GM18505 (cell line): Measurements from ENCODE around the gene CLN5.
"Not testable (repeated sequence)": the region's sequence is repeated elsewhere in the genome, so short reads cannot be mapped to it uniquely, and the experiment has no call there.

Source experiments
- ATAC-seq: cut with Tn5 transposase; IDR thresholded peaks from one replicate; pipeline ENCODE4 v1.9.1; 2021; ENCODE audit not compliant: unreplicated experiment
- POLR2A ChIP-seq: IDR thresholded peaks from 4 replicates; pipeline ENCODE4 v1.6.1; 2011; ENCODE audit warnings: borderline replicate concordance; ENCODE audit not compliant: insufficient read depth, insufficient read length; ENCODE audit errors: extremely low read depth

Gene CLN5

DNA sequence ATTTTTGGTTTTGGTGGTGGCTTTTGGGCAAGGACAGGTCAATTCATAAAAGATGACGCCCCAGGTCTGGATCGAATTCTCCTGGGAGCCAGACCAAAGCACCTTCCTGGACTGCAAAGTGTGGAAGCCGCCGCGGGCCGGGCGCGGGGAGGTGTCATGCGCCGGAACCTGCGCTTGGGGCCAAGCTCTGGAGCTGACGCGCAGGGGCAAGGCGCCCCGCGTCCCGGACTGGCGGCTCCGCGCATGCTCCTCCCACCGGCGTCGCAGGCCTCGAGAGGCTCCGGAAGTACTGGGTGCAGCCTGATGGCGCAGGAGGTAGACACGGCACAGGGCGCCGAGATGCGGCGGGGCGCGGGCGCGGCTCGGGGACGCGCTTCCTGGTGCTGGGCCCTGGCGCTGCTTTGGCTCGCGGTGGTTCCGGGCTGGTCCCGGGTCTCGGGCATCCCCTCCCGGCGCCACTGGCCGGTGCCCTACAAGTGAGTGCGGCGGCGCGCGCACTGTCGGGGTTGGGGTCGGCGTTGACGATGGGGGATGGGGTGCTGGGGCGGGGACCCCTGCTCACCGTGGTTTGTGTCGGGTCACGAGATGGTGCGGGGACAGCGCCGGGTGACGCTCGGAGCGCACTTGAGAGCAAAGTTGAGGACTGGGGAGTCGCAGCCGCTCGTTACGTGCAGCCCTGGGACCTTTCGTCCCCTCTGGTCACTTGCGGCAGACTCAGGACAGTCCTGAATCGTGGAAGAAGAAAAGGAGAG is at the start of gene CLN5:
CLN5 (plus strand) TSS at position 286 of the 752 bp plus-strand sequence; CDS start at position 304, 18 bp downstream.
- ATAC-seq = peak; percentile 97
- peak; percentile 98 for TF ChIP-seq POLR2A

DNA sequence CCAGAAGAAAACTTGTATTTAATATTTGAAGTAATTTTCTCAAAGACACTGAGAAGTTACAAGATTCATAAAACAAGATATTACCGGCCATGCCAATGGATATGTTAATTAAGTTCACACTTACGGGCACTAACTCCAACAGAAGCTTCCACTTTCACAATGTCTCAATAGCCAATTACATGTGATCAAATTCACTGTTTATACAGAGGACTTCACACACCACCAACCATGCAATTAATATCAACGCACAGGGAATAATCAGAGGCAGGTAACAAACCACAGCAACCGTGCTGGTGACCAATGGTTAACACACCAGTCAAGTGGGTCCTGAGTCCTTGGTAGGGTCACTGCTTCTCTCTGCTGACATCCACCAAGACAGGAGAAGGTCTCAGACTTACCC is 49.5 kb upstream of the CLN5 start:
- TF ChIP-seq POLR2A = no peak
- ATAC-seq = no peak

DNA sequence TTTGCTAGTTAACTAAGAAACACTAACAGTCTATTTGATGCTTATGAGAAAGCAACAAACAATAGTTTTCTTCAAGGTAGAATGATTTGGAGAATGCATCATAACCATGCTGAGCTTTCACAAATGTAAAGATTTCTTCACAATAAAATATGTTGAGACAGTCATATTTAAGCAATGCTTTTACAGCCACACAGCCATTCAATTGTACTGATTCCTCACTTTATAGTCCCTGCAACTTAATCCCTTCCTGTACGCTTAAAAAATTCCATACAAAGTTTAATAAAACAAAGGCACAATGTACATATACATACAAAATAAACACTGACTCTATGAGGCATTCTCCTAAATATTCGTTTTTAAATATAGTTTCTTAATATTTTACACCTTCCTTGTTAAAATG is 48.2 kb upstream of the CLN5 start:
- ATAC-seq = no peak

DNA sequence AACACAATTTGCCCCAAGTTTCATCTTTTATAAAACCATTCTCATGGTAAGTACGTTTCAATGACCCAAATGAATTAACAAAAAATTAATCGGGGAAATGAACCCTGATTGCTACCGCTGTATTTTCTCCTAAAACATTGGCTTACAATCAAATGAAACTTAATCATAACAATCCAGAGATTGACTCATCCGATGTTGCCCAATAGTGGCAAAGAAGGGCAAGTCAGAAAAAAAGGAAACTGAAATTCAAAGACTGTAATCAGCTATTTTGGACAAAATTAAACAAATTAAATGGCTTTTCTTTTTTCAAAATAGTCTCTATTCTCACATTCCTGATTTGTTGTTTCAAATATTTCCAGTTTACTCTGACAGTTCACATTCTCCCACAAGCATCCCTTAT is 47.4 kb upstream of the CLN5 start:
- no peak for TF ChIP-seq POLR2A
- ATAC-seq = no peak

More for the DNA sequence above, 48.2 kb upstream of the CLN5 start:
- no peak for TF ChIP-seq POLR2A

DNA sequence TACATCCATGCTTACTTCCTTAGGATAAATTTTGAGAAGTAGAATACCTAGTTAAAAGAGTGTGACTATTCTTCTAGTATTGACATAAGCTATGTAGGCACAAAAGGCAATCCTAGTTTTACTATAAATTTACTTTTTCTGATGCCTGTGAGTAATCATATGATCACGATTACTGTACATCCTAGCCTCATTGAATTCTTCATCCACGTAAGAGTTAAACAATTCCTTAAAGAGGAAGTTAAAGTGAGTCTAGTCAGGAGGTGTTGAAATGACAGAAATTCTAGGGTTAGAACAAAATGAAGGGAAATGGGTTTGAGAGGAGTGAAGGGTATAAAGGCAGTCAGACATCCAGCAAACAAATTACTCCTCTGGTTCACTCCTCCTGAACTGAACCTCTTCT is 43.7 kb upstream of the CLN5 start, which contains the start of gene ACOD1:
ACOD1 (plus strand) TSS at position 363 of the 400 bp plus-strand sequence. CDS start 48 bp downstream, outside the sequence.
- no peak for TF ChIP-seq POLR2A
- no peak for ATAC-seq

DNA sequence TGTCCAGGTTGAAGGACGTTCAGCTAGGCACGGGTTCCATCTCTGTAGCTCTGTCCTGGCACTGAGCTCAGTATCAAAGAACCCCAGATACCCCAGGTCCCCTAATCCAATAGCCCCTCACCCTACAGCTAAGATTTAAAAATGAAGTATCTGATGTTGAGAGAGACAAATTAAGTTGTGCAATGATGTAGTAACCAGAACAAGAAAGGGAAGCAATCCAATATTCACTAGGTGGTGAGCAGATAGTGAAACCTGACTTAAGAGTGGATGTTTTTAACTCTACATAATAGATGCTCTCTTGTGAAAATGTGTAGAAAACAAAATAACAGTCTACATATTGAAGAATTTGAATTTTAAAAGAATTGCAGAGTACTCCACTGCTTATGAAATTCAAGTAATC is 41.8 kb upstream of the CLN5 start:
- TF ChIP-seq POLR2A = no peak

DNA sequence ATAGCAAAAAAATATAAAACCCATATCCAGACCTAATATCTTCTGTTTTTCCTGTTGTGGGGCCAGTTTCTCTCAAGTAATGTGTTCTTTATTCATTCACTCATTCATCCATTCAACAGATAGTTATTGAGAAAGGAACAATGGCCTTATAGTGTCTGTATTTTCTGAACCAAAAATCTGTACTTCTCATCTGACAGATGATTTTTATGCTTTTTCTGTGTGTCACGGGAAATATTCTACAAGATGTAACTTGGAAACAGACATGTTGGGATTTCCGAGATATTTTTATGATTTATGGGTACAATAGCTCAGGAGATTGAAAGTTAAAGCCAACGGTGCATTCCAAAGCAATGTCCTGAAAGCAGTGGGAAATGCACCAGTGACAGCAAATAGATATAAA is 37.9 kb upstream of the CLN5 start:
- ATAC-seq = no peak
- TF ChIP-seq POLR2A = no peak

More for the DNA sequence above, 41.8 kb upstream of the CLN5 start:
- ATAC-seq = no peak

DNA sequence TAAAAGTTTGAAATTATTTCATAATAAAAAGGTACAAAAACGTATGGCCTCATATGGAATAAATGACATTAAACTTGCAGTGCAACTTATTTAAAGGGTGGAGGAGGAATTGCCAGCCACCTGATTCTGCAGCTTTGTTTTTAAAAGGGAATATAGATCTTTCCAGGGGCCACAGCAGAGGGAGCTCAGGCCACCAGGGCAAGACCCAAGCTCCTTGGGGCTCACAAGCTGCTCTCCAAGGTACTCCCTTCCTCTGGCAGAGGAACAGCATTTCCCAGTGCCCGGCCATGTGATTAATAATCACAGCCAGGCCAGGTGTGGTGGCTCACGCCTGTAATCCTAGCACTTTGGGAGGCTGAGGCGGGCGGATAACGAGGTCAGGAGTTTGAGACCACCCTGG is 37.3 kb upstream of the CLN5 start:
- TF ChIP-seq POLR2A = no peak
- no peak for ATAC-seq

DNA sequence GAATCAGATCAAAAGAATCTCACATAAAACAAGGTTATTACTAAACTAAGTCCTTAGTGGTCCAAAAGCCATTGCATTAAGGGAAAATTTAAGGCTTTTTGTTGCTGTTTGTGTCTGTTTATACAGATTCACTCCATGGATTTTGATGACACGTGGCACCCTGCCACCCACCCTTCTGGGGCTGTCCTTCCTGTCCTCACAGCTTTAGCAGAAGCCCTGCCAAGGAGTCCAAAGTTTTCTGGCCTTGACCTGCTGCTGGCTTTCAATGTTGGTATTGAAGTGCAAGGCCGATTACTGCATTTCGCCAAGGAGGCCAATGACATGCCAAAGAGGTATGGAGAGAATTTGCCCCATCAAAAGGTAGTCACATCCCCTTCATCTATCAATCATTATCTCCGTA is 36.7 kb upstream of the CLN5 start:
- no peak for TF ChIP-seq POLR2A
- no peak for ATAC-seq

DNA sequence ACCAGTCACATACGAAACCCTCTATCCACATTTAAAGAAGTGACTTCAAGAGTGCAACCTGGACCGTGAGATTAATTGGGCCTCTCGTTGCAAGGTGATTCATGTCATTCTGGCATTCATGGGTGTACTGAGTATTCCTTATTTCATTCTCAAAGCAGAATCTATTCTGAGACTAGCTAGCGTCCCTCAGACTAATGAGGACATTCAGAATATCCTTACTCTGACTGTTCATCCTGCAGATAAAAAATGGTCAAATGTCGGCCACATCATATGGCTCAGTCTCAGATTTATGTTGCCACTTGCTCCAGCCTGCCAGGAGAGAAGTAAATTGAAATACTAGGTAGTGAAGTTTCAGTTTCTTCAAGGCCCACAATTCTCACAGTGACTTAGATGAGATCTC is 36.2 kb upstream of the CLN5 start:
- no peak for TF ChIP-seq POLR2A
- ATAC-seq = no peak

DNA sequence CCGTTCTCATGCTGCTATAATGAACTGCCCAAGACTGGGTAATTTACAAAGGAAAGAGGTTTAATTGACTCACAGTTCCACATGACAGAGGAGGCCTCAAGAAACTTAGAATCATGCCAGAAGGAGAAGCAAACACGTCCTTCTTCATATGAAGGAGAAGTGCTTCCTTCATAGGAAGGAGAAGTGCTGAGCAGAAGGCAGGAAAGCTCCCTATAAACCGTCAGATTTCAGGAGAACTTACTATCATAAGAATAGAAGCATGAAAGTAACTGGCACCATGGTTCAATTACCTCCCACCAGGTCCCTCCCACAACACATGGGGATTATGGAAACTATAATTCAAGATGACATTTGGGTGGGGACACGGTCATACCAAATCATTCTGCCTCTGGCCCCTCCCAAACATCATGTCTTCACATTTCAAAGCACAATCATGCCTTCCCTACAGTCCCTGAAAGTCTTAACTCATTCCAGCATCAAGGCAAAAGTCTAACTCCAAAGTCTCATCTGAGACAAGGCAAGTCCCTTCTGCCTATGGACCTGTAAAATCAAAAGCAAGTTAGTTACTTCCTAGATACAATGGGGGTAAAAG is 32.9 kb upstream of the CLN5 start:
- TF ChIP-seq POLR2A = no peak
- ATAC-seq = no peak

DNA sequence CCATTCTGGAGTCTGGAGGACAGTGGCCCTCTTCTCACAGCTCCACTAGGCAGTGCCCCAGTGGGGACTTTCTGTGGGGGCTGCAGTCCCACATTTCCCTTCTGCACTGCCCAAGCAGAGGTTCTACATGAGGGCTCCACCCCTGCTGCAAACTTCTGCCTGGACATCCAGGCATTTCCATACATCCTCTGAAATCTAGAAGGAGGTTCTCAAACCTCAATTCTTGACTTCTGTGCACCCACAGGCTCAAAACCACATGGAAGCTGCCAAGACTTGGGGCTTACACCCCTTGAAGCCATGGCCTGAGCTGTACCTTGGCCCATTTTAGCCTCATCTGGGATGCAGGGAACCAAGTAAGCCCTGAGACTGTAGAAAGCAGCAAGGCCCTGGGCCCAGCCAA is 32.1 kb upstream of the CLN5 start:
- not testable (repeated sequence) for ATAC-seq

DNA sequence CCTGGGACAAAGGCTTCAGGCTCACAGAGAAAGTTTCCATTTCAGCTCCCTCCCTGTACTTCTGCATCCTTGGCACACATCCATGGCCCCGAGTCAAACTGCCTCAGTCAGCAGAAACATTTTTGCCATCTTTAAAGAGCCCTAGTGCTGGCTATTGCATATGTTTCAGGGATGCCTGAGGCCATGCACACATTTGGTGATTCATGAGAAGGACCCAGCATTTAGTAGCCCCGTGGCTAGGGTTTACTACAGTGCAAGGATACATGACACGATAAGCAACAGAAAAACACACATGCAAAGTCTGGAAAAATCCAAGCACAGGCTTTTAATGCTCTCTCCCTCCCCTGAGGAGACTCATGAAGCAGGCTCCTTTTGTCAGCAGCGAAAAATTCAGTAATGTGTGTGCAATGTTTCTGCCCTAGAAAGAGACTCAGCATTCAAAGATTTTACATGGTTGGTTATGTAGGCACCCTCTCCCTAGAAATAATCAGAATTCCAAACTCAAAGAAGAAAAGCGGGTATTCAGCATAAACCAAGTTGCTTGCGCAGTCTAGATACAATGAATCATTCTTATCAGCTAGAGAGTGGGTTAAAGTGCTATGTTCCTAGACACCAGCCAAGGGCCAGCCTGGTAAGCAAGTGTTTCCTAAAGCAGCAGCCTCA is 26.0 kb upstream of the CLN5 start:
- ATAC-seq = no peak
- no peak for TF ChIP-seq POLR2A

DNA sequence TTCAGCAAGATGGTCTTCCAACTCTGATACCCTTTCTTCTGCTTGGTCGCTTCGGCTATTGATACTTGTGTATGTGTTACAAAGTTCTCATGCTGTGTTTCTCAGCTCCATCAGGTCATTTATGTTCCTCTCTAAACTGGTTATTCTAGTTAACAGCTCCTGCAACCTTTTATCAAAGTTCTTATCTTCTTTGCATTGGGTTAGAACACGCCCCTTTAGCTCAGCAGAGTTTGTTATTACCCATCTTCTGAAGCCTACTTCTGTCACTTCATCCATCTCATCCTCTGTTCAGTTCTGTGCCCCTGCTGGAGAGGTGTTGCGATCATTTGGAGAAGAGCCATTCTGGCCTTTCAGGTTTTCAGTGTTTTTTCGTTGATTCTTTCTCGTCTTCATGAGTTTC is 24.9 kb upstream of the CLN5 start:
- ATAC-seq = no peak

More for the DNA sequence above, 24.9 kb upstream of the CLN5 start:
- no peak for TF ChIP-seq POLR2A
